ENCODE results near the gene CD300LD.
"Not testable (repeated sequence)": the region's sequence is repeated elsewhere in the genome, so short reads cannot be mapped to it uniquely, and the experiment has no call there.

Gene CD300LD

DNA sequence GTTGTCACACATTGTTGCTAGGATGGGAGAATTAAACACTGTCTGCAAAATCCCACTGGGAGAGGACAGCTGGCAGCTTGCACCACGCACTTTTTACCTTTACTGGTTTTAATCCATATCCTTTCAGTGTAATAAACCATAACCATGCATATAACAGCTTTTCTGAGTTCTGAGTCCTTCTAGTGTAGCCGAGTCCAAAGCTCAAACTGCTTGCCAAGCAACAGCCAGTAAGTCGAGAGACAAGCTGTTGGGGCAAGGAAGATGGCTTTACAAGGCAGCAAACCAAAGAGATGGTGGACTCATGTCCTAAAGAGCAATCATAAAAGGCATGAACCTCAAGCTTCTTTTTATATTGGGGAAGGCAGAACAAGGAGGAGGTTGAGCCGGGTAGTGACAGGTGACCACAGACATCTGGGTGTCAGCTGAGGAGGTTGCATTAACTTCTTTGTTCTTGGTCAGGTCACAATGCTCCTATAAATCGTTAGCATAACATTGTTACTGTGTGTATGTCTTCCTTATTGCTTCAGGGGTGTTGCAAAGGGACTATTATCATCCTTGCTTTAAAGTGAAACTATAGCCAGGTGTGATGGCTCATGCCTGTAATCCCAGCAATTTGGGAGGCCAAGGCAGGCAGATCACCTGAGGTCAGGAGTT, 17.5 kb downstream of the CD300LD start:
- H3K4me3 ChIP-seq (ENCODE audit: insufficient read depth, low read length, poor library complexity, severe bottlenecking), result no peak overlapping the region
- H3F3A ChIP-seq (ENCODE audit: insufficient read depth), result no peaks in the 10 kb centered on the region
- H3K9me2 ChIP-seq (replicated peaks; ENCODE audit: insufficient read depth, low read length), result no peaks in the 10 kb centered on the region
- no peak for TF ChIP-seq EZH2phosphoT487 (conservative IDR thresholded peaks at IDR 0.05; ENCODE audit: low read length)
- TF ChIP-seq, protein P1, sequence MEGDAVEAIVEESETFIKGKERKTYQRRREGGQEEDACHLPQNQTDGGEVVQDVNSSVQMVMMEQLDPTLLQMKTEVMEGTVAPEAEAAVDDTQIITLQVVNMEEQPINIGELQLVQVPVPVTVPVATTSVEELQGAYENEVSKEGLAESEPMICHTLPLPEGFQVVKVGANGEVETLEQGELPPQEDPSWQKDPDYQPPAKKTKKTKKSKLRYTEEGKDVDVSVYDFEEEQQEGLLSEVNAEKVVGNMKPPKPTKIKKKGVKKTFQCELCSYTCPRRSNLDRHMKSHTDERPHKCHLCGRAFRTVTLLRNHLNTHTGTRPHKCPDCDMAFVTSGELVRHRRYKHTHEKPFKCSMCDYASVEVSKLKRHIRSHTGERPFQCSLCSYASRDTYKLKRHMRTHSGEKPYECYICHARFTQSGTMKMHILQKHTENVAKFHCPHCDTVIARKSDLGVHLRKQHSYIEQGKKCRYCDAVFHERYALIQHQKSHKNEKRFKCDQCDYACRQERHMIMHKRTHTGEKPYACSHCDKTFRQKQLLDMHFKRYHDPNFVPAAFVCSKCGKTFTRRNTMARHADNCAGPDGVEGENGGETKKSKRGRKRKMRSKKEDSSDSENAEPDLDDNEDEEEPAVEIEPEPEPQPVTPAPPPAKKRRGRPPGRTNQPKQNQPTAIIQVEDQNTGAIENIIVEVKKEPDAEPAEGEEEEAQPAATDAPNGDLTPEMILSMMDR (IDR thresholded peaks at IDR 0.05; ENCODE audit: insufficient read depth, low read length, poor library complexity, severe bottlenecking), result no peak
- H3K4me2 ChIP-seq (ENCODE audit: low read depth, low read length, poor library complexity, severe bottlenecking), result no peak overlapping the region
- no peak overlapping the region for H3K27ac ChIP-seq (ENCODE audit: low read depth, low read length)
- no peaks in the 10 kb centered on the region for H4K20me1 ChIP-seq (ENCODE audit: low read depth, low read length)
- H3K9me3 ChIP-seq (ENCODE audit: insufficient read depth, low read length), result no peaks in the 10 kb centered on the region
- H3K36me3 ChIP-seq (ENCODE audit: low read length), result no peaks in the 10 kb centered on the region
- H3K9ac ChIP-seq (ENCODE audit: low read length), result no peak overlapping the region
- H2AFZ ChIP-seq (ENCODE audit: low read depth, low read length, severe bottlenecking), result no peak overlapping the region
- no peaks in the 10 kb centered on the region; the same call in 1 of the 2 replicates for H3K27me3 ChIP-seq (ENCODE audit: low read length)
- H3K79me2 ChIP-seq (ENCODE audit: insufficient read depth, low read length), result no peaks in the 10 kb centered on the region

- not testable (repeated sequence) for H4K20me1 ChIP-seq (ENCODE audit: low read depth, low read length); H3K36me3 ChIP-seq (ENCODE audit: low read length); H3K9ac ChIP-seq (ENCODE audit: low read length); H3K4me2 ChIP-seq (ENCODE audit: low read depth, low read length, poor library complexity, severe bottlenecking); H3K9me2 ChIP-seq (replicated peaks; ENCODE audit: insufficient read depth, low read length); H3K27me3 ChIP-seq (ENCODE audit: low read length); H3K27ac ChIP-seq (ENCODE audit: low read depth, low read length); H3K79me2 ChIP-seq (ENCODE audit: insufficient read depth, low read length); H3K9me3 ChIP-seq (ENCODE audit: insufficient read depth, low read length); H2AFZ ChIP-seq (ENCODE audit: low read depth, low read length, severe bottlenecking); H3K4me3 ChIP-seq (ENCODE audit: insufficient read depth, low read length, poor library complexity, severe bottlenecking); H3F3A ChIP-seq (ENCODE audit: insufficient read depth)
Observed at GRCh38 chr17:74573635-74574034, 18.4 kb downstream of the CD300LD start.

DNA sequence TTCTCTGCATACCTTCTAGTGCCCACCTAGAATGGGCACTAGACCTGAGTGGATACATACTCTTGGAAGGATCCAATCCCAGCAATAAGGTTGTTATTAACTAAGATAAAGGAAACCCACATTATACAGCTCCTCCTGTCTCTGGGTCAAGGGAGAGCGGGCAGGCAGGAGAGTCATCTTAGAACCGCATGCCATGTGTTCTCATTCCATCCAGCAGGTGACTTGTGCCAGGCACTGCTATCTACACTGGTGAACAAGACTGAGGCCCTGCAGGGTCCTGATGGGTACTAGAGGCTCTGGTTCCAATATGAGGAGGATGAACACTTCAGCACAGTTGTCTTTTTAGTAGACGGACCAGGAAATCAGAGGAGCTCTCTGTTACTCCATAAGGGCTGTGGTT, 18.9 kb downstream of the CD300LD start:
- no peaks in the 10 kb centered on the region for H3F3A ChIP-seq (ENCODE audit: insufficient read depth)
- no peaks in the 10 kb centered on the region for H3K9me2 ChIP-seq (replicated peaks; ENCODE audit: insufficient read depth, low read length)
- H3K27me3 ChIP-seq (ENCODE audit: low read length), result no peaks in the 10 kb centered on the region; the same call in 1 of the 2 replicates
- no peak for TF ChIP-seq EZH2phosphoT487 (conservative IDR thresholded peaks at IDR 0.05; ENCODE audit: low read length)
- TF ChIP-seq, protein P1 (IDR thresholded peaks at IDR 0.05; ENCODE audit: insufficient read depth, low read length, poor library complexity, severe bottlenecking), result no peak
- H3K36me3 ChIP-seq (ENCODE audit: low read length), result no peaks in the 10 kb centered on the region
- H3K4me3 ChIP-seq (ENCODE audit: insufficient read depth, low read length, poor library complexity, severe bottlenecking), result no peak overlapping the region
- no peaks in the 10 kb centered on the region for H4K20me1 ChIP-seq (ENCODE audit: low read depth, low read length)
- no peak overlapping the region for H2AFZ ChIP-seq (ENCODE audit: low read depth, low read length, severe bottlenecking)
- no peaks in the 10 kb centered on the region for H3K79me2 ChIP-seq (ENCODE audit: insufficient read depth, low read length)
- H3K27ac ChIP-seq (ENCODE audit: low read depth, low read length), result no peak overlapping the region
- H3K9me3 ChIP-seq (ENCODE audit: insufficient read depth, low read length), result no peaks in the 10 kb centered on the region
- H3K9ac ChIP-seq (ENCODE audit: low read length), result no peak overlapping the region
- H3K4me2 ChIP-seq (ENCODE audit: low read depth, low read length, poor library complexity, severe bottlenecking), result no peak overlapping the region

DNA sequence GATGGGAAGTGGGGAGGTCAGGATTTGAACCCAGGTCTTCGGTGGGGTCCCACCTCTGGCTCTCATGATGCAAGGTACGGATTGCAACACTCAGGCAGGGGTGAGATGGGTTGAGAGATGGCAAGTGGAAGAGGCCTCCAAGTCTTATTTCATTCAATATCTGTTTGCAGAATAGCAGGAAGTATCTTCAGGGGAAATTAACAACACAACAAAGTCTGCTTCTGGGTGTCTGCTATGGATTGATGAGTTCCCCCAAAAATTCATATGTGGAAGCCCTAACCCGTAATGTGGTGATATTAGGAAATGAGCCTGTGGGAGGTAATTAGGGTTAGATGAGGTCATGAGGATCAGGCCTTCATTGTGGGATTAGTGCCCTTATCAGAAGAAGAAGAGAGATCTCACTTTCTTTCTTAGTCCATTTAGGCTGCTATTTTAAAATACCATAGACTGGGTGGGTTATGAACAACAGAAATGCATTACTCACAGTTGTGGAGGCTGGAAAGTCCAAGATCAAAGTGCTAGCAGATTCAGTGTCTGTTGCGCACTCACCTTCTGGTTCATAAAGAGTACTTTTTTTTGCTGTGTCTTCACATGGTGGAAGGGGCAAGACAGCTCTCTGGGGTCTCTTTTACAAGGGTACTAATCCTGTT, 20.3 kb downstream of the CD300LD start:
- no peaks in the 10 kb centered on the region for H3K9me3 ChIP-seq (ENCODE audit: insufficient read depth, low read length)

More for the DNA sequence above, 20.3 kb downstream of the CD300LD start:
- Histone ChIP-seq H3K36me3 (ENCODE audit: low read length) (no peaks in the 10 kb centered on the region), H3K9me2 (replicated peaks; ENCODE audit: insufficient read depth, low read length) (no peaks in the 10 kb centered on the region), H3K4me2 (ENCODE audit: low read depth, low read length, poor library complexity, severe bottlenecking) (no peak overlapping the region), H3K27me3 (ENCODE audit: low read length) (no peaks in the 10 kb centered on the region; the same call in 1 of the 2 replicates), H4K20me1 (ENCODE audit: low read depth, low read length) (no peaks in the 10 kb centered on the region), H3K27ac (ENCODE audit: low read depth, low read length) (no peak overlapping the region), H2AFZ (ENCODE audit: low read depth, low read length, severe bottlenecking) (no peak overlapping the region), H3K9ac (ENCODE audit: low read length) (no peak overlapping the region), H3K4me3 (ENCODE audit: insufficient read depth, low read length, poor library complexity, severe bottlenecking) (no peak overlapping the region), H3K79me2 (ENCODE audit: insufficient read depth, low read length) (no peaks in the 10 kb centered on the region), H3F3A (ENCODE audit: insufficient read depth) (no peaks in the 10 kb centered on the region)
- TF ChIP-seq, protein P1 (IDR thresholded peaks at IDR 0.05; ENCODE audit: insufficient read depth, low read length, poor library complexity, severe bottlenecking), result no peak

All from SU-DHL-6 (cell line).